ENCODE results near the gene TLE4.

GRCh38 chr9:79551994-79552393, 19.8 kb upstream of the TLE4 start:
- TF ChIP-seq POLR2A (IDR thresholded peaks at IDR 0.05; ENCODE audit: low read length) (no peak), GATA1 (IDR thresholded peaks at IDR 0.05; ENCODE audit: low read depth, low read length) (no peak)

All from erythroblast (primary cell).